Activated naive CD4-positive, alpha-beta T cell treated with anti-CD3 and anti-CD28 coated beads, Interleukin-2, amount 10 ng/mL, durations not matched to agents 7 days and 5 days (primary cell): ENCODE results near the gene ELOVL7.
"Not testable (repeated sequence)": the region's sequence is repeated elsewhere in the genome, so short reads cannot be mapped to it uniquely, and the experiment has no call there.

Experiments used
- CTCF ChIA-PET: fragments of 350-600 bp; sonication (Branson Sonifier 250); formaldehyde crosslinking; loops from one replicate; lab custom pipeline; 2021; ENCODE audit warnings: antibody characterized with exemption; lab: Charles Lee
- DNase-seq: peaks from one replicate; pipeline ENCODE4 v3.0.0-alpha.2; 2020
- H3K27ac Mint-ChIP-seq: one replicate; pipeline ENCODE4 v1.8.0; 2021; ENCODE audit warnings: mild to moderate bottlenecking, moderate library complexity, mixed read lengths
- H3K27me3 Mint-ChIP-seq: one replicate; pipeline ENCODE4 v1.8.0; 2021; ENCODE audit warnings: mild to moderate bottlenecking, mixed read lengths
- H3K36me3 Mint-ChIP-seq: one replicate; pipeline ENCODE4 v1.8.0; 2021; ENCODE audit warnings: mixed read lengths
- H3K4me1 Mint-ChIP-seq: one replicate; pipeline ENCODE4 v1.8.0; 2021; ENCODE audit warnings: mixed read lengths
- H3K4me3 Mint-ChIP-seq: one replicate; pipeline ENCODE4 v1.8.0; 2021; ENCODE audit warnings: mild to moderate bottlenecking, moderate library complexity, mixed read lengths
- H3K9me3 Mint-ChIP-seq: one replicate; pipeline ENCODE4 v1.8.0; 2021; ENCODE audit warnings: mixed read lengths

Gene ELOVL7

GRCh38 chr5:60843936-60844905, at the start of gene ELOVL7:
TSS of gene ELOVL7 (minus strand) at chr5:60844269. CDS start at chr5:60787397, 56,872 bp downstream.
- Mint-ChIP-seq H3K27ac (peak within 1 kb of the TSS; percentile 56), H3K27me3 (peaks cover 69% of the 10 kb centered on the region), H3K9me3 (no peaks in the 10 kb centered on the region), H3K4me3 (peak within 1 kb of the TSS; percentile 77), H3K4me1 (peaks cover 12% of the 10 kb centered on the region), H3K36me3 (no peaks in the 10 kb centered on the region)
- CTCF ChIA-PET, result interaction anchor here (1.0 to 1.4 kb wide), 4 partner anchors 82 to 168 kb away, joined by 3 to 4 read pairs (median 4); no protein-coding TSS in a partner anchor
- peak; percentile 72 for DNase-seq

GRCh38 chr5:60893521-60893920, 49.5 kb upstream of the ELOVL7 start:
- H3K9me3 Mint-ChIP-seq, result no peaks in the 10 kb centered on the region
- H3K27me3 Mint-ChIP-seq, result no peaks in the 10 kb centered on the region
- peaks cover 18% of the 10 kb centered on the region for H3K36me3 Mint-ChIP-seq
- DNase-seq, result no peak
- no peaks in the 10 kb centered on the region for H3K4me1 Mint-ChIP-seq
- CTCF ChIA-PET, result no interaction called here
- no peak overlapping the region for H3K27ac Mint-ChIP-seq
- H3K4me3 Mint-ChIP-seq, result no peak overlapping the region

GRCh38 chr5:60891667-60892066, 47.6 kb upstream of the ELOVL7 start:
- Mint-ChIP-seq H3K36me3 (peaks cover 14% of the 10 kb centered on the region), H3K4me1 (no peaks in the 10 kb centered on the region), H3K9me3 (no peaks in the 10 kb centered on the region), H3K4me3 (no peak overlapping the region), H3K27me3 (no peaks in the 10 kb centered on the region), H3K27ac (no peak overlapping the region)
- CTCF ChIA-PET, result no interaction called here
- DNase-seq, result no peak

GRCh38 chr5:60888359-60889061, 44.4 kb upstream of the ELOVL7 start:
- DNase-seq, result no peak
- Mint-ChIP-seq H3K27ac (no peak overlapping the region), H3K36me3 (peaks cover 4% of the 10 kb centered on the region), H3K4me1 (no peaks in the 10 kb centered on the region), H3K4me3 (no peak overlapping the region), H3K9me3 (no peaks in the 10 kb centered on the region), H3K27me3 (no peaks in the 10 kb centered on the region)
- CTCF ChIA-PET, result interaction anchor here (0.6 kb wide), 1 partner anchor 189 kb away, joined by 3 read pairs; the partner anchor contains the start of gene DEPDC1B

- H3K4me1 Mint-ChIP-seq, result no peaks in the 10 kb centered on the region
- no peaks in the 10 kb centered on the region for H3K36me3 Mint-ChIP-seq
- CTCF ChIA-PET, result interaction anchor here (0.6 kb wide), 1 partner anchor 188 kb away, joined by 3 read pairs; the partner anchor contains the start of gene DEPDC1B
- H3K4me3 Mint-ChIP-seq, result no peak overlapping the region
- no peak for DNase-seq
- H3K27me3 Mint-ChIP-seq, result no peaks in the 10 kb centered on the region
- H3K9me3 Mint-ChIP-seq, result no peaks in the 10 kb centered on the region
- no peak overlapping the region for H3K27ac Mint-ChIP-seq
Observed at GRCh38 chr5:60887746-60888145, 43.7 kb upstream of the ELOVL7 start.

GRCh38 chr5:60887096-60887495, 43.0 kb upstream of the ELOVL7 start:
- Mint-ChIP-seq H3K36me3 (no peaks in the 10 kb centered on the region), H3K9me3 (no peaks in the 10 kb centered on the region), H3K27me3 (no peaks in the 10 kb centered on the region), H3K27ac (no peak overlapping the region), H3K4me3 (no peak overlapping the region), H3K4me1 (no peaks in the 10 kb centered on the region)
- DNase-seq, result no peak
- CTCF ChIA-PET, result no interaction called here

- Mint-ChIP-seq H3K4me3 (no peak overlapping the region), H3K27me3 (no peaks in the 10 kb centered on the region), H3K4me1 (no peaks in the 10 kb centered on the region), H3K27ac (no peak overlapping the region), H3K9me3 (no peaks in the 10 kb centered on the region), H3K36me3 (peaks cover 2% of the 10 kb centered on the region)
- no peak for DNase-seq
- CTCF ChIA-PET, result no interaction called here
Observed at GRCh38 chr5:60886158-60886557, 42.1 kb upstream of the ELOVL7 start.

- CTCF ChIA-PET, result no interaction called here
- Mint-ChIP-seq H3K9me3 (peaks cover 8% of the 10 kb centered on the region), H3K36me3 (peaks cover 2% of the 10 kb centered on the region), H3K4me1 (no peaks in the 10 kb centered on the region), H3K27ac (no peak overlapping the region), H3K27me3 (no peaks in the 10 kb centered on the region), H3K4me3 (no peak overlapping the region)
- no peak for DNase-seq
Observed at GRCh38 chr5:60883229-60883628, 39.2 kb upstream of the ELOVL7 start.

- no peaks in the 10 kb centered on the region for H3K27me3 Mint-ChIP-seq
- H3K36me3 Mint-ChIP-seq, result no peaks in the 10 kb centered on the region
- H3K27ac Mint-ChIP-seq, result no peak overlapping the region
- no peak for DNase-seq
- peaks cover 13% of the 10 kb centered on the region for H3K9me3 Mint-ChIP-seq
- no peaks in the 10 kb centered on the region for H3K4me1 Mint-ChIP-seq
- CTCF ChIA-PET, result no interaction called here
- no peak overlapping the region for H3K4me3 Mint-ChIP-seq
Observed at GRCh38 chr5:60872892-60873291, 28.8 kb upstream of the ELOVL7 start.

GRCh38 chr5:60870857-60871256, 26.8 kb upstream of the ELOVL7 start:
- Mint-ChIP-seq H3K4me3 (no peak overlapping the region), H3K27me3 (no peaks in the 10 kb centered on the region), H3K4me1 (no peaks in the 10 kb centered on the region), H3K36me3 (no peaks in the 10 kb centered on the region), H3K9me3 (peaks cover 11% of the 10 kb centered on the region), H3K27ac (no peak overlapping the region)
- no peak for DNase-seq
- CTCF ChIA-PET, result no interaction called here

- H3K36me3 Mint-ChIP-seq, CTCF ChIA-PET, H3K27ac Mint-ChIP-seq, H3K9me3 Mint-ChIP-seq, H3K4me1 Mint-ChIP-seq, H3K27me3 Mint-ChIP-seq, DNase-seq, H3K4me3 Mint-ChIP-seq: not testable (repeated sequence)
Observed at GRCh38 chr5:60860572-60860971, 16.5 kb upstream of the ELOVL7 start.

- CTCF ChIA-PET, result no interaction called here
- no peak for DNase-seq
- Mint-ChIP-seq H3K27ac (no peak overlapping the region), H3K4me3 (no peak overlapping the region), H3K4me1 (no peaks in the 10 kb centered on the region), H3K27me3 (no peaks in the 10 kb centered on the region), H3K9me3 (peaks cover 2% of the 10 kb centered on the region), H3K36me3 (no peaks in the 10 kb centered on the region)
Observed at GRCh38 chr5:60856066-60856465, 12.0 kb upstream of the ELOVL7 start.

- Mint-ChIP-seq H3K9me3 (peaks cover 2% of the 10 kb centered on the region), H3K4me3 (no peak overlapping the region), H3K4me1 (no peaks in the 10 kb centered on the region), H3K27me3 (no peaks in the 10 kb centered on the region), H3K36me3 (no peaks in the 10 kb centered on the region), H3K27ac (no peak overlapping the region)
- no peak for DNase-seq
- CTCF ChIA-PET, result no interaction called here
Observed at GRCh38 chr5:60852940-60853339, 8.9 kb upstream of the ELOVL7 start.

GRCh38 chr5:60852317-60852716, 8.2 kb upstream of the ELOVL7 start:
- no peaks in the 10 kb centered on the region for H3K36me3 Mint-ChIP-seq
- CTCF ChIA-PET, result interaction anchor here (0.5 kb wide), 1 partner anchor 184 kb away, joined by 3 read pairs; no protein-coding TSS in a partner anchor
- DNase-seq, result no peak

More at GRCh38 chr5:60852317-60852716, 8.2 kb upstream of the ELOVL7 start:
- no peak overlapping the region for H3K4me3 Mint-ChIP-seq
- no peaks in the 10 kb centered on the region for H3K9me3 Mint-ChIP-seq
- H3K4me1 Mint-ChIP-seq, result no peaks in the 10 kb centered on the region
- no peak overlapping the region for H3K27ac Mint-ChIP-seq
- peaks cover 2% of the 10 kb centered on the region for H3K27me3 Mint-ChIP-seq
